PC-3 (cell line): ENCODE results near the gene SHOX.

Experiments used
- CTCF ChIP-seq: fragments of 300-600 bp; sonication (generic); conservative IDR thresholded peaks from 2 replicates; pipeline ENCODE4 v1.5.1; 2017; ENCODE audit warnings: antibody characterized with exemption, low read depth, mild to moderate bottlenecking, low read length
- EZH2 ChIP-seq: fragments of 300-600 bp; sonication (generic); IDR thresholded peaks from one replicate; pipeline ENCODE4 v1.6.1; 2017; ENCODE audit warnings: antibody characterized with exemption, mild to moderate bottlenecking, low read length; ENCODE audit not compliant: unreplicated experiment
- EZH2phosphoT487 ChIP-seq: fragments of 300-600 bp; sonication (generic); IDR thresholded peaks from 2 replicates; pipeline ENCODE4 v1.6.1; 2018; ENCODE audit warnings: mild to moderate bottlenecking, antibody characterized with exemption, low read length, borderline replicate concordance

GRCh38 chrX:652341-652741 is 21.8 kb downstream of the SHOX start:
- TF ChIP-seq CTCF (no peak), EZH2 (no peak), EZH2phosphoT487 (no peak)
